AG04449 (cell line): Measurements from ENCODE around the gene CSH2.

Source experiments
- CTCF ChIA-PET: fragments of 350-600 bp; formaldehyde crosslinking; extraction: SDS; loops from one replicate; lab custom pipeline; 2021; ENCODE audit warnings: antibody characterized with exemption; lab: Yijun Ruan, JAX
- POLR2A ChIA-PET: fragments of 400-600, 350-600 bp; formaldehyde crosslinking; extraction: SDS; loops from one replicate; lab custom pipeline; 2020; ENCODE audit warnings: antibody characterized with exemption, inconsistent platforms; lab: Yijun Ruan, JAX
- DNase-seq: peaks from one replicate; pipeline ENCODE4 v3.0.0-alpha.2; 2010; ENCODE audit warnings: low read depth, low spot score
- H3K4me3 ChIP-seq: 2 replicates; pipeline ENCODE4 v1.5.1; 2011; ENCODE audit warnings: low read depth, mild to moderate bottlenecking, control low read depth, low read length
- TF ChIP-seq, protein P1 (sequence below): IDR thresholded peaks from one replicate; pipeline ENCODE4 v1.5.1; 2011; ENCODE audit warnings: mild to moderate bottlenecking, moderate library complexity, low read length, control low read depth, inconsistent platforms; ENCODE audit not compliant: insufficient read depth; ENCODE audit errors: missing control alignments

Gene CSH2

DNA sequence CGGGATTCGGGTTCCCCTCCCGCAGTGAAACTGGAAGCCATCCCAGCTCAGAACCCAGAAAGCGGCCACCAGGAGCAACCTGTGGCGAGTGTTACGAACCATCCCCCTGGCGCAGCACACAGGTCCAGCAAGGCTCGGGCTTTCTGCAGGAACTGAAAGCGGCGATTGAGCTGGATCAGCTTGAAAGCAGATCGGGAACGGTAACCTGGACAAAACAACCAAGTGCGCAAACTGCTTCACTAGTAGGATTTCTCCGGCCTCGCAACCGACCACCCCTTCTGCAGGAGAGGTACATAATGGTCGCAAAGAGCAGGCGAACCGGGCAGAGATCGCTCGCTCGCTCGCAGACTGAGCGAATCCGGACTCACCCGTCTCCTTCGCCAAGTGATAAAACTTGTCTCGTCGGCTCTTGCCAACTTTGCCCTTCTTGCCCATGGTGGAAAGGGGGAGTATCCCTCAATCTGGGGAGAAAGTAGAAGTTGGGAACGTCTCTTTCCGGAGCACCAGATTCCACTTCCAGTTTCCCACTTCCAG lies 46.9 kb downstream of the CSH2 start:
- DNase-seq: no peak
- TF ChIP-seq, protein P1, sequence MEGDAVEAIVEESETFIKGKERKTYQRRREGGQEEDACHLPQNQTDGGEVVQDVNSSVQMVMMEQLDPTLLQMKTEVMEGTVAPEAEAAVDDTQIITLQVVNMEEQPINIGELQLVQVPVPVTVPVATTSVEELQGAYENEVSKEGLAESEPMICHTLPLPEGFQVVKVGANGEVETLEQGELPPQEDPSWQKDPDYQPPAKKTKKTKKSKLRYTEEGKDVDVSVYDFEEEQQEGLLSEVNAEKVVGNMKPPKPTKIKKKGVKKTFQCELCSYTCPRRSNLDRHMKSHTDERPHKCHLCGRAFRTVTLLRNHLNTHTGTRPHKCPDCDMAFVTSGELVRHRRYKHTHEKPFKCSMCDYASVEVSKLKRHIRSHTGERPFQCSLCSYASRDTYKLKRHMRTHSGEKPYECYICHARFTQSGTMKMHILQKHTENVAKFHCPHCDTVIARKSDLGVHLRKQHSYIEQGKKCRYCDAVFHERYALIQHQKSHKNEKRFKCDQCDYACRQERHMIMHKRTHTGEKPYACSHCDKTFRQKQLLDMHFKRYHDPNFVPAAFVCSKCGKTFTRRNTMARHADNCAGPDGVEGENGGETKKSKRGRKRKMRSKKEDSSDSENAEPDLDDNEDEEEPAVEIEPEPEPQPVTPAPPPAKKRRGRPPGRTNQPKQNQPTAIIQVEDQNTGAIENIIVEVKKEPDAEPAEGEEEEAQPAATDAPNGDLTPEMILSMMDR: no peak
- ChIA-PET CTCF (interaction anchor here (0.8 to 0.9 kb wide), 2 partner anchors 22 to 25 kb away, joined by 3 read pairs; no protein-coding TSS in a partner anchor), POLR2A (interaction anchor here (0.6 to 2.4 kb wide), 5 partner anchors 9 to 434 kb away, joined by 3 to 13 read pairs (median 5); partner anchors contain the start of genes CCDC47 and DDX42)
- H3K4me3 ChIP-seq: peak overlapping the region; percentile 84

GRCh38 chr17:63824362-63824761 lies 49.1 kb downstream of the CSH2 start:
- TF ChIP-seq, protein P1: no peak
- H3K4me3 ChIP-seq: no peak overlapping the region
- no peak for DNase-seq
- ChIA-PET CTCF (interaction anchor here (1.3 to 2.7 kb wide), 4 partner anchors 10 to 24 kb away, joined by 3 to 9 read pairs (median 4); no protein-coding TSS in a partner anchor), POLR2A (no interaction called here)

GRCh38 chr17:63823659-63824331 lies 49.7 kb downstream of the CSH2 start:
- H3K4me3 ChIP-seq: no peak overlapping the region
- POLR2A ChIA-PET: no interaction called here
- TF ChIP-seq, protein P1: no peak
- CTCF ChIA-PET: interaction anchor here (1.3 to 2.7 kb wide), 4 partner anchors 11 to 25 kb away, joined by 3 to 9 read pairs (median 4); no protein-coding TSS in a partner anchor
- DNase-seq: no peak

DNA sequence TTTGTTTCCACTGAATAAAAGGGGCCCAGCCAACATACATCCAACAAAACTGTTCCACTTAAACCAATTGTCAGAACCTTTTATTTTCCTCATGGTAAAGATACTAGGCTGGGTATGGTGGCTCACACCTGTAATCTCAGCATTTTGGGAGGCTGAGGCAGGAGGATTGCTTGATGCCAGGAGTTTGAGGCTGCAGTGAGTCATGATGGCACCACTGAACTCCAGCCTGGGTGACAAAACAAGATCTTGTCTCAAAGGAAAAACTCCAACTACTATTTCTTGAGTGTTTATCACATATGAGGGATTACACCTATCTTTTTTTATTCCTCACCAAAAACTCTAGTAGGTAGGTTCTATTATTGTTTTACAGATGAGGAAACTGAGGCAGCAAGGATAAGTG lies 50.9 kb downstream of the CSH2 start:
- TF ChIP-seq, protein P1: no peak
- H3K4me3 ChIP-seq: no peak overlapping the region
- ChIA-PET POLR2A (no interaction called here), CTCF (interaction anchor here (2.7 kb wide), 1 partner anchor 12 kb away, joined by 9 read pairs; no protein-coding TSS in a partner anchor)
- DNase-seq: no peak
